ENCODE results near the gene TYW3. TPM values are rescaled to one million over a fixed set of nuclear protein-coding genes. Genes with fewer than 3 reads are reported as not detected.
A peak's percentile ranks its signal among the peaks of the same experiment; 100 is the strongest.

TYW3 gene
- total and polyA plus RNA-seq, 2 of the 4 experiments (the other 2 are of a cell fraction): 9.3 to 16.5 TPM

DNA sequence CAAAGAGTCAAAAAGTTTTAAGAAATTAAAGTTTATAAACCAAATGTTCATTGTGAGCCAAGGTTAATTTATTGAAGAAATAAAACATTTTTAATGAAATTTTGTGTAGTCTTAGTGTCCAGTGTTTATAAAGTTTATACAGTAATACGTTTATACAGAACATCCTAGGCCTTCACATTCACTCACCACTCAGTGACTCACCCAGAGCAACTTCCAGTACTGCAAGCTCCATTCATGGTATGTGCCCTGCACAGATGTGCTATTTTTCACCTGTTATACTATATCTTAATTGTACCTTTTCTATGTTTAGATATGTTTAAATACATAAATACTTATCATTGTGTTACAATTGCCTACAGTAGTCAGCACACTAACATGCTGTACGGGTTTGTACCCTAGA is 33.6 kb downstream of the TYW3 start:
- POLR2A ChIA-PET (ENCODE audit: unreplicated experiment): no interaction called here

More for the DNA sequence above, 33.6 kb downstream of the TYW3 start:
- Histone ChIP-seq H4K20me1 (ENCODE audit: insufficient read depth, low read length) (no peaks in the 10 kb centered on the region), H2BK15ac (ENCODE audit: low read depth, low read length) (no peak overlapping the region), H2BK20ac (ENCODE audit: low read depth, low read length) (no peak overlapping the region), H3K4ac (ENCODE audit: low read depth, low read length) (no peak overlapping the region), H4K8ac (ENCODE audit: low read depth in 2 of 2, low read length in 2 of 2) (no peak overlapping the region), H3K27ac (ENCODE audit: insufficient read depth, low read length) (no peak overlapping the region), H3K9me1 (ENCODE audit: insufficient read depth, low read length) (no peaks in the 10 kb centered on the region), H2BK120ac (ENCODE audit: low read depth, low read length) (no peak overlapping the region), H3K4me3 (ENCODE audit: insufficient read depth, low read depth, low read length) (no peak overlapping the region), H3K36me3 (ENCODE audit: control insufficient read depth, insufficient read depth, low read length) (peaks cover 6% of the 10 kb centered on the region), H2AK5ac (ENCODE audit: low read depth, low read length) (no peak overlapping the region), H3K9ac (ENCODE audit: low read depth, low read length) (no peak overlapping the region), H3K27me3 (ENCODE audit: control insufficient read depth, insufficient read depth, low read length) (no peaks in the 10 kb centered on the region), H2BK5ac (ENCODE audit: low read depth, low read length, poor library complexity, severe bottlenecking) (no peak overlapping the region), H3K56ac (ENCODE audit: extremely low read depth, insufficient read depth, low read length) (peak overlapping the region; percentile 11; the same call in 1 of the 2 replicates), H2AK9ac (replicated peaks; ENCODE audit: low read depth, low read length, poor library complexity) (no peak overlapping the region), H3K4me1 (ENCODE audit: control insufficient read depth, insufficient read depth, low read length) (no peaks in the 10 kb centered on the region), H3K4me2 (ENCODE audit: low read depth, low read length) (no peak overlapping the region), H3K14ac (replicated peaks; ENCODE audit: low read depth, low read length) (no peak overlapping the region), H3K9me3 (ENCODE audit: control insufficient read depth, insufficient read depth, low read length) (no peaks in the 10 kb centered on the region), H4K91ac (ENCODE audit: insufficient read depth, low read depth, low read length) (no peak overlapping the region), H3K23ac (ENCODE audit: low read depth, low read length) (no peak overlapping the region), H3K79me1 (ENCODE audit: low read depth in 1 of 2, low read length in 2 of 2) (no peaks in the 10 kb centered on the region), H3K18ac (ENCODE audit: low read depth, low read length) (no peak overlapping the region), H2AFZ (replicated peaks; ENCODE audit: low read length, poor library complexity) (no peak overlapping the region), H4K5ac (ENCODE audit: low read depth, low read length) (no peak overlapping the region)
- no CpG with 5 or more reads among the region's 2 CpGs for WGBS, 2 experiments (ENCODE audit: extremely low coverage in 2 of 2, insufficient read length in 1 of 2)
- ATAC-seq (ENCODE audit: low read depth) (peak; percentile 91), DNase-seq (peak; percentile 57)
- intact Hi-C loops (cut with micrococcal nuclease): no loop called here
- TF ChIP-seq, protein P1, sequence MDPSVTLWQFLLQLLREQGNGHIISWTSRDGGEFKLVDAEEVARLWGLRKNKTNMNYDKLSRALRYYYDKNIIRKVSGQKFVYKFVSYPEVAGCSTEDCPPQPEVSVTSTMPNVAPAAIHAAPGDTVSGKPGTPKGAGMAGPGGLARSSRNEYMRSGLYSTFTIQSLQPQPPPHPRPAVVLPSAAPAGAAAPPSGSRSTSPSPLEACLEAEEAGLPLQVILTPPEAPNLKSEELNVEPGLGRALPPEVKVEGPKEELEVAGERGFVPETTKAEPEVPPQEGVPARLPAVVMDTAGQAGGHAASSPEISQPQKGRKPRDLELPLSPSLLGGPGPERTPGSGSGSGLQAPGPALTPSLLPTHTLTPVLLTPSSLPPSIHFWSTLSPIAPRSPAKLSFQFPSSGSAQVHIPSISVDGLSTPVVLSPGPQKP (IDR thresholded peaks at IDR 0.05; ENCODE audit: borderline replicate concordance, low read depth, low read length): no peak
- TF ChIP-seq FOS (IDR thresholded peaks at IDR 0.05; ENCODE audit: low read depth, low read length) (no peak), MXI1 (IDR thresholded peaks at IDR 0.05; ENCODE audit: borderline replicate concordance, low read depth, low read length) (no peak), BHLHE40 (IDR thresholded peaks at IDR 0.05; ENCODE audit: low read depth, low read length) (no peak), CHD1 (IDR thresholded peaks at IDR 0.05; ENCODE audit: low read depth, low read length) (no peak), POLR2A (IDR thresholded peaks at IDR 0.05; ENCODE audit: low read depth, low read length) (no peak), SMC3 (IDR thresholded peaks at IDR 0.05; ENCODE audit: low read depth, low read length) (no peak)
- TF ChIP-seq, protein P2, sequence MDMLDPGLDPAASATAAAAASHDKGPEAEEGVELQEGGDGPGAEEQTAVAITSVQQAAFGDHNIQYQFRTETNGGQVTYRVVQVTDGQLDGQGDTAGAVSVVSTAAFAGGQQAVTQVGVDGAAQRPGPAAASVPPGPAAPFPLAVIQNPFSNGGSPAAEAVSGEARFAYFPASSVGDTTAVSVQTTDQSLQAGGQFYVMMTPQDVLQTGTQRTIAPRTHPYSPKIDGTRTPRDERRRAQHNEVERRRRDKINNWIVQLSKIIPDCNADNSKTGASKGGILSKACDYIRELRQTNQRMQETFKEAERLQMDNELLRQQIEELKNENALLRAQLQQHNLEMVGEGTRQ (IDR thresholded peaks at IDR 0.05; ENCODE audit: low read depth, low read length): no peak
- TF ChIP-seq, protein P3, sequence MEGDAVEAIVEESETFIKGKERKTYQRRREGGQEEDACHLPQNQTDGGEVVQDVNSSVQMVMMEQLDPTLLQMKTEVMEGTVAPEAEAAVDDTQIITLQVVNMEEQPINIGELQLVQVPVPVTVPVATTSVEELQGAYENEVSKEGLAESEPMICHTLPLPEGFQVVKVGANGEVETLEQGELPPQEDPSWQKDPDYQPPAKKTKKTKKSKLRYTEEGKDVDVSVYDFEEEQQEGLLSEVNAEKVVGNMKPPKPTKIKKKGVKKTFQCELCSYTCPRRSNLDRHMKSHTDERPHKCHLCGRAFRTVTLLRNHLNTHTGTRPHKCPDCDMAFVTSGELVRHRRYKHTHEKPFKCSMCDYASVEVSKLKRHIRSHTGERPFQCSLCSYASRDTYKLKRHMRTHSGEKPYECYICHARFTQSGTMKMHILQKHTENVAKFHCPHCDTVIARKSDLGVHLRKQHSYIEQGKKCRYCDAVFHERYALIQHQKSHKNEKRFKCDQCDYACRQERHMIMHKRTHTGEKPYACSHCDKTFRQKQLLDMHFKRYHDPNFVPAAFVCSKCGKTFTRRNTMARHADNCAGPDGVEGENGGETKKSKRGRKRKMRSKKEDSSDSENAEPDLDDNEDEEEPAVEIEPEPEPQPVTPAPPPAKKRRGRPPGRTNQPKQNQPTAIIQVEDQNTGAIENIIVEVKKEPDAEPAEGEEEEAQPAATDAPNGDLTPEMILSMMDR (conservative IDR thresholded peaks at IDR 0.05; ENCODE audit: low read depth, low read length): no peak
- no TSS peak for BruUV-seq (replicated peaks)
- in situ Hi-C loops (cut with MboI; ENCODE audit: low sequenced_read_pairs): loop anchor here (10.0 kb wide), 1 partner anchor 428 kb away; no protein-coding TSS in a partner anchor
- dilution Hi-C loops (cut with HindIII; ENCODE audit: low sequenced_read_pairs, unreplicated experiment): no loop called here
- CTCF ChIA-PET: no interaction called here

Measured in IMR-90 (cell line).